IPS-NIHi7 (cell line): ENCODE data around the gene ACAN.

Experiments used
- DNase-seq: peaks from one replicate; pipeline ENCODE4 v3.0.0; 2012; ENCODE audit warnings: mixed read lengths; ENCODE audit errors: extremely low spot score

Gene ACAN

GRCh38 chr15:88802250-88802990, 816 bp upstream of the ACAN start:
- DNase-seq, result no peak

- DNase-seq, result no peak
These were observed 320 bp upstream of the ACAN start for GRCh38 chr15:88802991-88803240.

GRCh38 chr15:88803920-88804247, 648 bp downstream of the ACAN start:
- DNase-seq, result no peak

GRCh38 chr15:88804257-88804656, 1.0 kb downstream of the ACAN start:
- no peak for DNase-seq

GRCh38 chr15:88805031-88805780, 2.0 kb downstream of the ACAN start:
- no peak for DNase-seq

GRCh38 chr15:88810446-88810845, 7.2 kb downstream of the ACAN start:
- DNase-seq, result no peak

- DNase-seq, result no peak
These were observed 8.9 kb downstream of the ACAN start for GRCh38 chr15:88812133-88812532.

GRCh38 chr15:88813960-88814359, 10.7 kb downstream of the ACAN start:
- no peak for DNase-seq

- no peak for DNase-seq
These were observed 11.2 kb downstream of the ACAN start for GRCh38 chr15:88814393-88814792.

GRCh38 chr15:88818920-88819319, 15.7 kb downstream of the ACAN start:
- DNase-seq, result no peak

GRCh38 chr15:88821993-88822392, 18.8 kb downstream of the ACAN start:
- DNase-seq, result no peak

- DNase-seq, result no peak
These were observed 25.6 kb downstream of the ACAN start for GRCh38 chr15:88828791-88829190.

GRCh38 chr15:88830016-88830415, 26.8 kb downstream of the ACAN start:
- no peak for DNase-seq

GRCh38 chr15:88832820-88833730, 29.8 kb downstream of the ACAN start:
- DNase-seq, result no peak

- no peak for DNase-seq
These were observed 30.5 kb downstream of the ACAN start for GRCh38 chr15:88833731-88834100.

GRCh38 chr15:88834211-88834812, 31.1 kb downstream of the ACAN start:
- peak; percentile 82 for DNase-seq

GRCh38 chr15:88835119-88835518, 31.9 kb downstream of the ACAN start:
- DNase-seq, result no peak

- no peak for DNase-seq
These were observed 32.4 kb downstream of the ACAN start for GRCh38 chr15:88835646-88836045.

- DNase-seq, result no peak
These were observed 35.4 kb downstream of the ACAN start for GRCh38 chr15:88838667-88839066.

GRCh38 chr15:88839146-88839545, 35.9 kb downstream of the ACAN start:
- no peak for DNase-seq

- no peak for DNase-seq
These were observed 36.7 kb downstream of the ACAN start for GRCh38 chr15:88839961-88840360.

GRCh38 chr15:88841236-88841635, 38.0 kb downstream of the ACAN start:
- DNase-seq, result no peak
